Neural progenitor cell (in vitro differentiated cells): ENCODE data around the gene SERPIND1. TPM values are rescaled to one million over a fixed set of nuclear protein-coding genes. Genes with fewer than 3 reads are reported as not detected.

Experiments
- DNase-seq: peaks from one replicate; pipeline ENCODE4 v3.0.0-alpha.2; 2016; ENCODE audit warnings: low spot score
- H2AFZ ChIP-seq: fragments of 200-600 bp; sonication (generic); replicated peaks from 2 replicates; pipeline ENCODE4 v1.6.1; 2016; ENCODE audit warnings: antibody characterized with exemption
- H3F3A ChIP-seq: fragments of 200-600 bp; sonication (generic); 2 replicates; pipeline ENCODE4 v1.6.1; 2016; ENCODE audit warnings: antibody characterized with exemption, low read depth
- H3K27ac ChIP-seq: fragments of 200-600 bp; sonication (generic); 2 replicates; pipeline ENCODE4 v1.5.1; 2016; ENCODE audit warnings: mild to moderate bottlenecking
- H3K27me3 ChIP-seq: fragments of 200-600 bp; sonication (generic); 2 replicates; pipeline ENCODE4 v1.6.1; 2016; ENCODE audit warnings: mild to moderate bottlenecking, moderate library complexity
- H3K36me3 ChIP-seq: fragments of 200-600 bp; sonication (generic); 2 replicates; pipeline ENCODE4 v1.5.1; 2016
- H3K4me1 ChIP-seq: fragments of 200-600 bp; sonication (generic); 2 replicates; pipeline ENCODE4 v1.6.1; 2016; ENCODE audit warnings: mixed run types
- H3K4me2 ChIP-seq: fragments of 200-600 bp; sonication (generic); 2 replicates; pipeline ENCODE4 v1.6.1; 2016
- H3K4me3 ChIP-seq: fragments of 200-600 bp; sonication (generic); 2 replicates; pipeline ENCODE4 v1.5.1; 2016
- H3K79me2 ChIP-seq: fragments of 200-600 bp; sonication (generic); 2 replicates; pipeline ENCODE4 v1.6.1; 2016; ENCODE audit warnings: low read depth
- H3K9ac ChIP-seq: fragments of 200-600 bp; sonication (generic); 2 replicates; pipeline ENCODE4 v1.6.1; 2016
- H3K9me3 ChIP-seq: fragments of 200-600 bp; sonication (generic); 2 replicates; pipeline ENCODE4 v1.5.1; 2016; ENCODE audit warnings: low read depth
- H4K20me1 ChIP-seq: fragments of 200-600 bp; sonication (generic); 2 replicates; pipeline ENCODE4 v1.6.1; 2016; ENCODE audit warnings: low read depth
- H3K27ac Mint-ChIP-seq: 3 replicates; pipeline ENCODE4 v1.8.0; 2021; ENCODE audit warnings: mixed read lengths
- H3K27me3 Mint-ChIP-seq: 2 replicates; pipeline ENCODE4 v1.8.0; 2022; ENCODE audit warnings: low read depth, mild to moderate bottlenecking, inconsistent platforms, moderate library complexity, mixed read lengths; ENCODE audit not compliant: insufficient read depth
- H3K36me3 Mint-ChIP-seq: 3 replicates; pipeline ENCODE4 v1.8.0; 2021; ENCODE audit warnings: mixed read lengths
- H3K4me1 Mint-ChIP-seq: 3 replicates; pipeline ENCODE4 v1.8.0; 2021; ENCODE audit warnings: mixed read lengths
- H3K4me3 Mint-ChIP-seq: 3 replicates; pipeline ENCODE4 v1.8.0; 2021; ENCODE audit warnings: mild to moderate bottlenecking, moderate library complexity, mixed read lengths
- H3K9me3 Mint-ChIP-seq: 3 replicates; pipeline ENCODE4 v1.8.0; 2020; ENCODE audit warnings: mixed read lengths
- EZH2 ChIP-seq: fragments of 200-600 bp; sonication (generic); IDR thresholded peaks from 2 replicates; pipeline ENCODE4 v1.6.1; 2017; ENCODE audit warnings: antibody characterized with exemption, mild to moderate bottlenecking, moderate library complexity
- EZH2phosphoT487 ChIP-seq: fragments of 200-600 bp; sonication (generic); IDR thresholded peaks from 2 replicates; pipeline ENCODE4 v1.6.1; 2017; ENCODE audit warnings: antibody characterized with exemption
- total RNA-seq: library from RNA; depleted of rRNA; stranded (reverse); fragments of >200 nt; gene quantifications from 2 replicates; pipeline ENCODE4 v1.2.3, GENCODE V29; 2015; ENCODE audit warnings: low replicate concordance
- TF ChIP-seq, protein P1 (sequence below): fragments of 200-600 bp; sonication (generic); IDR thresholded peaks from 2 replicates; pipeline ENCODE4 v1.5.1; 2017; ENCODE audit warnings: antibody characterized with exemption, mild to moderate bottlenecking

SERPIND1 gene
- total RNA-seq, 1 donor from 2014 or later: not detected

DNA sequence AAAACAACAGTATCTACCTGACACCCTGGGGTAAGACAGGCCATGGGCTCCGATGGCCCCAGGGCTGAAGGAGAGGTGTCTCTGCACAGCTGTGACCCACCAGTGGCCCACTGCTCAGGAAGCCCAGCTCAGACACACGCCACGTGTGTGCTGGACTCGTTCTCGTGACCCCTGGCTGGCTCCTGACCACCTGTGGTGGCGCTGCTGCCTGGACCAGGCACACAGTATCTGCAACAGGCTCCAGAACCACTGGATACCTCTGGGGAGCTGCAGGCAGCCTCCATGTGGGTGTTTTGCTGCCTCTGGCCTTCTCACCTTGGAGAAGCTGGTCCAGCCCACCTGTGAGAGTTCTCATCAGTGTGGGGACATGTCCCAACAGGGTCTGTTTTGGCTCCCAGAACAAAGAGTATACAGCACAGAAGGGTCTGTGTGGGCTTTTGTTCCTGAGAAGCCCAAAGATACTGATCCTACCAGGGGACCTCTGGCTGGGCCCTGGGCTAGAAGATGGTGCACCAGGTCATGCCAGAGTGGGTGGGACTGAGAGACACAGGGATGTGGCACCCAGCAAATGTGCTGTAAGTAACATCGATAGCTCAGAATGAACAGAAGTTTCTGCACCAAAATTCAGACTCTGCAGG lies 21.7 kb upstream of the SERPIND1 start:
- Histone ChIP-seq H3F3A (no peaks in the 10 kb centered on the region), H3K27me3 (no peaks in the 10 kb centered on the region), H4K20me1 (no peaks in the 10 kb centered on the region), H3K9ac (no peak overlapping the region), H3K9me3 (no peaks in the 10 kb centered on the region), H3K4me1 (no peaks in the 10 kb centered on the region), H3K36me3 (no peaks in the 10 kb centered on the region), H3K79me2 (no peaks in the 10 kb centered on the region), H2AFZ (no peak overlapping the region), H3K4me2 (no peak overlapping the region), H3K27ac (no peak overlapping the region), H3K4me3 (no peak overlapping the region)
- no peak for DNase-seq
- Mint-ChIP-seq H3K4me3 (no peak overlapping the region), H3K27ac (no peak overlapping the region), H3K36me3 (peaks cover 16% of the 10 kb centered on the region), H3K4me1 (no peaks in the 10 kb centered on the region), H3K27me3 (peaks cover 5% of the 10 kb centered on the region), H3K9me3 (no peaks in the 10 kb centered on the region)
- TF ChIP-seq EZH2phosphoT487: no peak

DNA sequence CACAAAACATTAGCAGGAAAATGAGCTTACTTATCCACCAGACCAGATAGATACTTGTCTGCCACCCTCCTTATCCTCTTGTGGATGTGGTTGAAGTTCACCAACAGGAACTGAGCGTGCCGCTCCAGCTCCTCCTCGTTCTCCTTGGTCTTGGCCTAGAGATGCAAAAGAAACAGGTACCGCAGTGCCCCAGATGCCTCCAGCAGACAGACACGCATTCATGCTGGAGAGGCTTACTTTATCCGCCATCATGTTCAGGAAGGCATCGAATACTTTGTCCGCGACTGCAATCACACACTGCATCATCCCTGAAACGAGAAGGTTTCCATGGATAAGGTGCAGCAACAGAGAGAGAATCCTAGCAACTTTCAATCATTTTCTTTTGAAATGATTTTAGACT lies 21.0 kb upstream of the SERPIND1 start:
- Histone ChIP-seq H3F3A (no peaks in the 10 kb centered on the region), H3K27me3 (no peaks in the 10 kb centered on the region), H3K36me3 (no peaks in the 10 kb centered on the region), H3K79me2 (no peaks in the 10 kb centered on the region), H3K9me3 (no peaks in the 10 kb centered on the region), H3K27ac (no peak overlapping the region), H3K9ac (no peak overlapping the region), H3K4me1 (no peaks in the 10 kb centered on the region), H4K20me1 (no peaks in the 10 kb centered on the region), H3K4me3 (no peak overlapping the region), H2AFZ (no peak overlapping the region), H3K4me2 (no peak overlapping the region)
- Mint-ChIP-seq H3K27me3 (peaks cover 5% of the 10 kb centered on the region), H3K27ac (no peak overlapping the region), H3K4me3 (no peak overlapping the region), H3K36me3 (peaks cover 20% of the 10 kb centered on the region), H3K9me3 (no peaks in the 10 kb centered on the region), H3K4me1 (no peaks in the 10 kb centered on the region)
- TF ChIP-seq, protein P1, sequence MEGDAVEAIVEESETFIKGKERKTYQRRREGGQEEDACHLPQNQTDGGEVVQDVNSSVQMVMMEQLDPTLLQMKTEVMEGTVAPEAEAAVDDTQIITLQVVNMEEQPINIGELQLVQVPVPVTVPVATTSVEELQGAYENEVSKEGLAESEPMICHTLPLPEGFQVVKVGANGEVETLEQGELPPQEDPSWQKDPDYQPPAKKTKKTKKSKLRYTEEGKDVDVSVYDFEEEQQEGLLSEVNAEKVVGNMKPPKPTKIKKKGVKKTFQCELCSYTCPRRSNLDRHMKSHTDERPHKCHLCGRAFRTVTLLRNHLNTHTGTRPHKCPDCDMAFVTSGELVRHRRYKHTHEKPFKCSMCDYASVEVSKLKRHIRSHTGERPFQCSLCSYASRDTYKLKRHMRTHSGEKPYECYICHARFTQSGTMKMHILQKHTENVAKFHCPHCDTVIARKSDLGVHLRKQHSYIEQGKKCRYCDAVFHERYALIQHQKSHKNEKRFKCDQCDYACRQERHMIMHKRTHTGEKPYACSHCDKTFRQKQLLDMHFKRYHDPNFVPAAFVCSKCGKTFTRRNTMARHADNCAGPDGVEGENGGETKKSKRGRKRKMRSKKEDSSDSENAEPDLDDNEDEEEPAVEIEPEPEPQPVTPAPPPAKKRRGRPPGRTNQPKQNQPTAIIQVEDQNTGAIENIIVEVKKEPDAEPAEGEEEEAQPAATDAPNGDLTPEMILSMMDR: no peak
- TF ChIP-seq EZH2phosphoT487 (no peak), EZH2 (no peak)
- DNase-seq: no peak

DNA sequence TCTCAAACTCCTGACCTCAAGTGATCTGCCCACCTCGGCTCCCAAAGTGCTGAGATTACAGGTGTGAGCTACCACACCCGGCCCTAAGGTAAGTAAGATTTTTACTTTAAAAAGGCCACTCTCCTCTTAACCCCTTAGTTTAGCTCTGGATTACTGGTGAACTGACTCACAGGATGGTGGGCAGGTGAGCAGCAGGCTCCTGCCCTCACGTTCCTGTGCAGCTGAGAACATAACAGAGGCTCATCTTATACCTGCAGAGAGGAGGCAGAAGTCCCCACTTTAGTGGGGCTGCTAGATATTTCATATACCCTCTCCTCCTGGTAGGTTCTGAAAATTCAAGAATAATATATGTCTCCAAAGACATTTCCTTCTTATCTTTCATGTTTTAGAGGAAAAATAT lies 17.1 kb upstream of the SERPIND1 start:
- Histone ChIP-seq H3K9me3 (no peaks in the 10 kb centered on the region), H4K20me1 (no peaks in the 10 kb centered on the region)

DNA sequence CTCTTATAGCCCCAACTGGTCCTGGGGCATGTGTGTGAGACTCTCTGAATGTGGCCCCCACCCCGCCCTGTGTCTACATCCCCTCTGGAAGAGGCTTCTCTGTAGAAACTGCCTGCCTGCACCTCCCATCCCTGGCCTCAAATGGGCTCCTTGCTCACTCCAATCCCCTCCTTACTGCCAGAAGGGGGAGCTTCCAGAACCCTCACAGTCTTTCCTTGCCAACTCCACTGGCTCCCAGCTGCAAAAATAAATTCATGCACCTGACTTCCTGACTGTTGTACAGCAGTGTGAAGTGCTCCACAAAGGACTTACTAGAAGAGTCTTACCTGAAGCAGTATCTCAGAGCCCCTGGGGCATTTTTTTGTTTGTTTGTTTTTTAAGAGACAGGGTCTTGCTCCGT lies 15.2 kb upstream of the SERPIND1 start:
- no peaks in the 10 kb centered on the region for H3K9me3 Mint-ChIP-seq
- DNase-seq: peak; percentile 14
- H4K20me1 ChIP-seq: no peaks in the 10 kb centered on the region

More for the DNA sequence above, 17.1 kb upstream of the SERPIND1 start:
- Histone ChIP-seq H3F3A (no peaks in the 10 kb centered on the region), H3K27ac (no peak overlapping the region), H3K79me2 (no peaks in the 10 kb centered on the region), H3K4me3 (no peak overlapping the region), H3K27me3 (no peaks in the 10 kb centered on the region), H3K36me3 (no peaks in the 10 kb centered on the region), H2AFZ (no peak overlapping the region), H3K4me2 (no peak overlapping the region), H3K4me1 (no peaks in the 10 kb centered on the region), H3K9ac (no peak overlapping the region)
- Mint-ChIP-seq H3K27ac (peak overlapping the region; percentile 82), H3K9me3 (no peaks in the 10 kb centered on the region), H3K4me1 (no peaks in the 10 kb centered on the region), H3K4me3 (no peak overlapping the region), H3K36me3 (peaks cover 19% of the 10 kb centered on the region), H3K27me3 (peaks cover 3% of the 10 kb centered on the region)
- no peak for DNase-seq
- TF ChIP-seq, protein P1: no peak
- no peak for TF ChIP-seq EZH2
- no peak for TF ChIP-seq EZH2phosphoT487

More for the DNA sequence above, 15.2 kb upstream of the SERPIND1 start:
- Histone ChIP-seq H3K79me2 (no peaks in the 10 kb centered on the region), H2AFZ (no peak overlapping the region), H3K9me3 (no peaks in the 10 kb centered on the region), H3K27ac (no peak overlapping the region), H3K36me3 (no peaks in the 10 kb centered on the region), H3K9ac (no peak overlapping the region), H3K4me1 (no peaks in the 10 kb centered on the region), H3K4me2 (no peak overlapping the region), H3F3A (no peaks in the 10 kb centered on the region), H3K27me3 (no peaks in the 10 kb centered on the region), H3K4me3 (no peak overlapping the region)
- Mint-ChIP-seq H3K27me3 (peaks cover 3% of the 10 kb centered on the region), H3K27ac (no peak overlapping the region), H3K4me1 (no peaks in the 10 kb centered on the region), H3K36me3 (peaks cover 21% of the 10 kb centered on the region), H3K4me3 (no peak overlapping the region)
- TF ChIP-seq EZH2: no peak
- TF ChIP-seq, protein P1: peak; percentile 42
